ENCODE results near the gene PDS5A.
"Not testable (repeated sequence)": the region's sequence is repeated elsewhere in the genome, so short reads cannot be mapped to it uniquely, and the experiment has no call there.

The PDS5A gene

GRCh38 chr4:39892988-39893692 lies 84.6 kb downstream of the PDS5A start:
- no peak for DNase-seq

GRCh38 chr4:39889226-39889625 lies 88.5 kb downstream of the PDS5A start:
- no peak for DNase-seq

GRCh38 chr4:39888541-39888940 lies 89.2 kb downstream of the PDS5A start:
- no peak for DNase-seq

GRCh38 chr4:39883646-39884045 lies 94.1 kb downstream of the PDS5A start:
- no peak for DNase-seq

GRCh38 chr4:39881789-39882188 lies 95.9 kb downstream of the PDS5A start:
- no peak for DNase-seq

- DNase-seq: no peak
Observed at GRCh38 chr4:39877971-39878370, 99.7 kb downstream of the PDS5A start.

GRCh38 chr4:39873823-39874222 lies 103.9 kb downstream of the PDS5A start:
- DNase-seq: no peak

- no peak for DNase-seq
Observed at GRCh38 chr4:39865280-39865679, 112.4 kb downstream of the PDS5A start.

- DNase-seq: no peak
Observed at GRCh38 chr4:39864391-39864790, 113.3 kb downstream of the PDS5A start.

GRCh38 chr4:39860804-39861203 lies 116.9 kb downstream of the PDS5A start:
- no peak for DNase-seq

GRCh38 chr4:39855909-39856512 lies 121.7 kb downstream of the PDS5A start:
- DNase-seq: no peak

- DNase-seq: no peak
Observed at GRCh38 chr4:39852636-39853035, 125.1 kb downstream of the PDS5A start.

GRCh38 chr4:39850727-39851126 lies 127.0 kb downstream of the PDS5A start:
- DNase-seq: no peak

- no peak for DNase-seq
Observed at GRCh38 chr4:39846705-39847104, 131.0 kb downstream of the PDS5A start.

- DNase-seq: no peak
Observed at GRCh38 chr4:39846120-39846519, 131.6 kb downstream of the PDS5A start.

- no peak for DNase-seq
Observed at GRCh38 chr4:39841894-39842293, 135.8 kb downstream of the PDS5A start.

GRCh38 chr4:39840516-39840915 lies 137.2 kb downstream of the PDS5A start:
- not testable (repeated sequence) for DNase-seq

- DNase-seq: no peak
Observed at GRCh38 chr4:39840027-39840426, 137.7 kb downstream of the PDS5A start.

GRCh38 chr4:39838431-39838830 lies 139.3 kb downstream of the PDS5A start:
- DNase-seq: not testable (repeated sequence)

- no peak for DNase-seq
Observed at GRCh38 chr4:39834269-39834668, 143.4 kb downstream of the PDS5A start.

- no peak for DNase-seq
Observed at GRCh38 chr4:39825741-39826231, 151.9 kb downstream of the PDS5A start.

- DNase-seq: no peak
Observed at GRCh38 chr4:39825090-39825489, 152.6 kb downstream of the PDS5A start.

- DNase-seq: no peak
Observed at GRCh38 chr4:39823191-39823590, 154.5 kb downstream of the PDS5A start.

GRCh38 chr4:39822662-39823061 lies 155.0 kb downstream of the PDS5A start:
- DNase-seq: no peak

- no peak for DNase-seq
Observed at GRCh38 chr4:39821951-39822350, 155.8 kb downstream of the PDS5A start.

Measured in GF-D8 (cell line).